ENCODE measurements around the gene CYB5R2. TPM values are rescaled to one million over a fixed set of nuclear protein-coding genes. Genes with fewer than 3 reads are reported as not detected.

The CYB5R2 gene
- total RNA-seq, 1 experiment from 2014 or later = 40.3 TPM

DNA sequence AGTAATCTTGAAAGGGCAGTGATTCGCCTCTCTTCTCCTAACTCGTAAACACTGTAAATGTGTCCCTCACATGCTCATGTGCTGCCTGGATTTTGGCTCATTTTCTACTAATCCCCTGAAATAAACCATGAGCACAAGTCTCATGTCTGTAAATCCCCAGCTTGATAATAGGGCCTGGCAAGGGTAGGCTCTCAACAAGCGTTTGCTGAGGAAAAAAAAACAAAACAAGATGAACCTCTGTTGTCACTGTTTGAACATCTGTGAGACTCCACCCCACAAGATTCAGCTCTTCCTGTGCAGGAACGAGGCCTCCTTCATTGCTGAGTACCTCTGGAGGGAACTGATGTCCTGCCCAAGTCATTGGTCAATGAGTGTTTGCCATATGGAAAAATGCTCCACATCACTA, 4.5 kb upstream of the CYB5R2 start (continued):
- TF ChIP-seq, protein P1, sequence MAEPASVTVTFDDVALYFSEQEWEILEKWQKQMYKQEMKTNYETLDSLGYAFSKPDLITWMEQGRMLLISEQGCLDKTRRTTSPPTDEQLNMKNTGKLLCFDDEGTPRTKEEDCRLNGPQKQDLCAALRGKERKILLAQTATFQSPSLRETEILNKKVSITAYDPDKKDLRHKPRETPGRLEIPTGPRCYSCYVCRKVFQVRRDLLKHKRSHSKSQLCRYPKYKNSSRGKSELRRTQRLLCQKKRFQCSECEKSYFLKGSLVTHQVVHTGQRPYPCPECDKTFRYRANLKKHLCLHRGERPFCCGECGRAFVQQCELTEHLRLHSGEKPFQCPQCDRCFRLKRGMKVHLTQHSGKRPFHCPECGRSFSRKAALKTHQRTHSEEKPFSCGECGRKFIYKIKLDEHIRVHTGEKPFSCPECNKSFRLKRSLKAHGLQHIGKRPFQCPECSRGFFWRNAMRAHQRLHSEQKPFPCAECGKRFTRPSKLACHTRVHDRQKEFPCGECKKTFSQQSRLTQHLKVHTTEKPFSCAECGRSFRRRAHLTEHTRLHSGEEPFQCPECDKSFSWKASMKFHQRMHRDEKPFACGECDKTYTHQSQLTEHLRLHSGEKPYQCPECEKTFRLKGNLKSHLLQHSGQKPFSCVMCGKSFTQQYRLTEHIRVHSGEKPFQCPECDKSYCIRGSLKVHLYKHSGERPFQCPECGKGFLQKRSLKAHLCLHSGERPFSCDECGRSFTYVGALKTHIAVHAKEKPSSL (CRISPR knock-in tag; conservative IDR thresholded peaks at IDR 0.05) = no peak
- TF ChIP-seq FOXJ3 (CRISPR knock-in tag; IDR thresholded peaks at IDR 0.05; ENCODE audit: borderline replicate concordance) = no peak
- no peak for TF ChIP-seq EMX1 (CRISPR knock-in tag; IDR thresholded peaks at IDR 0.05)
- no peak for TF ChIP-seq GTF2I (CRISPR knock-in tag; conservative IDR thresholded peaks at IDR 0.05)

DNA sequence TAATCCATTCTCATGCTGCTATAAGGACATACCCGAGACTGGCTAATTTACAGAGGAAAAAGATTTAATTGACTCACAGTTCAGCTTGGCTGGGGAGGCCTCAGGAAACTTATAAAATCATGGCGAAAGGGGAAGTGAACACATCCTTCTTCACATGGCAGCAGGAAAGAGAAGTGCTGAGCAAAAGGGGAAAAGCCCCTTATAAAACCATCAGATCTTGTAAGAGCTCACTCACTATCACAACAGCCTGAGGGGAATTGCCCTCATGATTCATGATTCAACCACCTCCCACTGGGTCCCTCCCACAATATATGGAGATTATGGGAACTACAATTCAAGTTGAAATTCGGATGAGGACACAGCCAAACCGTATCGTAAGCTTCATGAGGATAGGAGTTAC, 3.8 kb upstream of the CYB5R2 start:
- Mint-ChIP-seq H3K4me1 (peaks cover 53% of the 10 kb centered on the region), H3K4me3 (no peak overlapping the region), H3K27ac (no peak overlapping the region), H3K36me3 (0 out of 2 replicates have a peak, but pooled peaks cover 2% of the 10 kb centered on the region), H3K27me3 (ENCODE audit: low read depth) (0 out of 2 replicates have a peak, but pooled peaks cover 4% of the 10 kb centered on the region), H3K9me3 (peaks cover 10% of the 10 kb centered on the region)
- CTCF ChIA-PET = interaction anchor here (1.4 to 1.5 kb wide), 2 partner anchors 10 to 105 kb away, joined by 5 to 6 read pairs; no protein-coding TSS in a partner anchor
- ATAC-seq (no peak), DNase-seq (ENCODE audit: low spot score) (no peak)
- POLR2A ChIA-PET = interaction anchor here (0.6 kb wide), 1 partner anchor 18 kb away, joined by 7 read pairs; no protein-coding TSS in a partner anchor
- TF ChIP-seq SMAD3 (CRISPR knock-in tag; IDR thresholded peaks at IDR 0.05; ENCODE audit: borderline replicate concordance) (no peak), ATF2 (CRISPR knock-in tag; IDR thresholded peaks at IDR 0.05; ENCODE audit: borderline replicate concordance, low read depth) (no peak), TP53 (CRISPR knock-in tag; IDR thresholded peaks at IDR 0.05) (no peak), ZNF317 (CRISPR knock-in tag; IDR thresholded peaks at IDR 0.05; ENCODE audit: borderline replicate concordance, low read depth) (no peak), PRRX2 (CRISPR knock-in tag; IDR thresholded peaks at IDR 0.05) (no peak), TEAD4 (CRISPR knock-in tag; IDR thresholded peaks at IDR 0.05) (no peak), ZNF232 (CRISPR knock-in tag; IDR thresholded peaks at IDR 0.05) (no peak), TEAD1 (CRISPR knock-in tag; IDR thresholded peaks at IDR 0.05) (no peak), ATF6 (CRISPR knock-in tag; IDR thresholded peaks at IDR 0.05) (no peak), EMX1 (CRISPR knock-in tag; IDR thresholded peaks at IDR 0.05) (no peak), NFATC4 (CRISPR knock-in tag; IDR thresholded peaks at IDR 0.05) (no peak), FOXJ3 (CRISPR knock-in tag; IDR thresholded peaks at IDR 0.05; ENCODE audit: borderline replicate concordance) (no peak)
- TF ChIP-seq, protein P2, sequence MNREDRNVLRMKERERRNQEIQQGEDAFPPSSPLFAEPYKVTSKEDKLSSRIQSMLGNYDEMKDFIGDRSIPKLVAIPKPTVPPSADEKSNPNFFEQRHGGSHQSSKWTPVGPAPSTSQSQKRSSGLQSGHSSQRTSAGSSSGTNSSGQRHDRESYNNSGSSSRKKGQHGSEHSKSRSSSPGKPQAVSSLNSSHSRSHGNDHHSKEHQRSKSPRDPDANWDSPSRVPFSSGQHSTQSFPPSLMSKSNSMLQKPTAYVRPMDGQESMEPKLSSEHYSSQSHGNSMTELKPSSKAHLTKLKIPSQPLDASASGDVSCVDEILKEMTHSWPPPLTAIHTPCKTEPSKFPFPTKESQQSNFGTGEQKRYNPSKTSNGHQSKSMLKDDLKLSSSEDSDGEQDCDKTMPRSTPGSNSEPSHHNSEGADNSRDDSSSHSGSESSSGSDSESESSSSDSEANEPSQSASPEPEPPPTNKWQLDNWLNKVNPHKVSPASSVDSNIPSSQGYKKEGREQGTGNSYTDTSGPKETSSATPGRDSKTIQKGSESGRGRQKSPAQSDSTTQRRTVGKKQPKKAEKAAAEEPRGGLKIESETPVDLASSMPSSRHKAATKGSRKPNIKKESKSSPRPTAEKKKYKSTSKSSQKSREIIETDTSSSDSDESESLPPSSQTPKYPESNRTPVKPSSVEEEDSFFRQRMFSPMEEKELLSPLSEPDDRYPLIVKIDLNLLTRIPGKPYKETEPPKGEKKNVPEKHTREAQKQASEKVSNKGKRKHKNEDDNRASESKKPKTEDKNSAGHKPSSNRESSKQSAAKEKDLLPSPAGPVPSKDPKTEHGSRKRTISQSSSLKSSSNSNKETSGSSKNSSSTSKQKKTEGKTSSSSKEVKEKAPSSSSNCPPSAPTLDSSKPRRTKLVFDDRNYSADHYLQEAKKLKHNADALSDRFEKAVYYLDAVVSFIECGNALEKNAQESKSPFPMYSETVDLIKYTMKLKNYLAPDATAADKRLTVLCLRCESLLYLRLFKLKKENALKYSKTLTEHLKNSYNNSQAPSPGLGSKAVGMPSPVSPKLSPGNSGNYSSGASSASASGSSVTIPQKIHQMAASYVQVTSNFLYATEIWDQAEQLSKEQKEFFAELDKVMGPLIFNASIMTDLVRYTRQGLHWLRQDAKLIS (CRISPR knock-in tag; IDR thresholded peaks at IDR 0.05; ENCODE audit: borderline replicate concordance) = no peak
- TF ChIP-seq, protein P3, sequence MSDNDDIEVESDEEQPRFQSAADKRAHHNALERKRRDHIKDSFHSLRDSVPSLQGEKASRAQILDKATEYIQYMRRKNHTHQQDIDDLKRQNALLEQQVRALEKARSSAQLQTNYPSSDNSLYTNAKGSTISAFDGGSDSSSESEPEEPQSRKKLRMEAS (CRISPR knock-in tag; IDR thresholded peaks at IDR 0.05) = no peak
- TF ChIP-seq, protein P4, sequence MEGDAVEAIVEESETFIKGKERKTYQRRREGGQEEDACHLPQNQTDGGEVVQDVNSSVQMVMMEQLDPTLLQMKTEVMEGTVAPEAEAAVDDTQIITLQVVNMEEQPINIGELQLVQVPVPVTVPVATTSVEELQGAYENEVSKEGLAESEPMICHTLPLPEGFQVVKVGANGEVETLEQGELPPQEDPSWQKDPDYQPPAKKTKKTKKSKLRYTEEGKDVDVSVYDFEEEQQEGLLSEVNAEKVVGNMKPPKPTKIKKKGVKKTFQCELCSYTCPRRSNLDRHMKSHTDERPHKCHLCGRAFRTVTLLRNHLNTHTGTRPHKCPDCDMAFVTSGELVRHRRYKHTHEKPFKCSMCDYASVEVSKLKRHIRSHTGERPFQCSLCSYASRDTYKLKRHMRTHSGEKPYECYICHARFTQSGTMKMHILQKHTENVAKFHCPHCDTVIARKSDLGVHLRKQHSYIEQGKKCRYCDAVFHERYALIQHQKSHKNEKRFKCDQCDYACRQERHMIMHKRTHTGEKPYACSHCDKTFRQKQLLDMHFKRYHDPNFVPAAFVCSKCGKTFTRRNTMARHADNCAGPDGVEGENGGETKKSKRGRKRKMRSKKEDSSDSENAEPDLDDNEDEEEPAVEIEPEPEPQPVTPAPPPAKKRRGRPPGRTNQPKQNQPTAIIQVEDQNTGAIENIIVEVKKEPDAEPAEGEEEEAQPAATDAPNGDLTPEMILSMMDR (IDR thresholded peaks at IDR 0.05) = no peak
- TF ChIP-seq, protein P1 (CRISPR knock-in tag; conservative IDR thresholded peaks at IDR 0.05) = no peak
- TF ChIP-seq, protein P5, sequence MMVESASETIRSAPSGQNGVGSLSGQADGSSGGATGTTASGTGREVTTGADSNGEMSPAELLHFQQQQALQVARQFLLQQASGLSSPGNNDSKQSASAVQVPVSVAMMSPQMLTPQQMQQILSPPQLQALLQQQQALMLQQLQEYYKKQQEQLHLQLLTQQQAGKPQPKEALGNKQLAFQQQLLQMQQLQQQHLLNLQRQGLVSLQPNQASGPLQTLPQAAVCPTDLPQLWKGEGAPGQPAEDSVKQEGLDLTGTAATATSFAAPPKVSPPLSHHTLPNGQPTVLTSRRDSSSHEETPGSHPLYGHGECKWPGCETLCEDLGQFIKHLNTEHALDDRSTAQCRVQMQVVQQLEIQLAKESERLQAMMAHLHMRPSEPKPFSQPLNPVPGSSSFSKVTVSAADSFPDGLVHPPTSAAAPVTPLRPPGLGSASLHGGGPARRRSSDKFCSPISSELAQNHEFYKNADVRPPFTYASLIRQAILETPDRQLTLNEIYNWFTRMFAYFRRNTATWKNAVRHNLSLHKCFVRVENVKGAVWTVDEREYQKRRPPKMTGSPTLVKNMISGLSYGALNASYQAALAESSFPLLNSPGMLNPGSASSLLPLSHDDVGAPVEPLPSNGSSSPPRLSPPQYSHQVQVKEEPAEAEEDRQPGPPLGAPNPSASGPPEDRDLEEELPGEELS (CRISPR knock-in tag; IDR thresholded peaks at IDR 0.05) = no peak
